Embryonic facial prominence (tissue), 1 donor: Measurements from ENCODE around the gene S100B.

Experiments
- DNase-seq: peaks from one replicate; pipeline ENCODE4 v3.0.0-alpha.2; 2016; ENCODE audit errors: extremely low spot score

Gene S100B

GRCh38 chr21:46560568-46561444 is 44.1 kb downstream of the S100B start:
- no peak for DNase-seq

DNA sequence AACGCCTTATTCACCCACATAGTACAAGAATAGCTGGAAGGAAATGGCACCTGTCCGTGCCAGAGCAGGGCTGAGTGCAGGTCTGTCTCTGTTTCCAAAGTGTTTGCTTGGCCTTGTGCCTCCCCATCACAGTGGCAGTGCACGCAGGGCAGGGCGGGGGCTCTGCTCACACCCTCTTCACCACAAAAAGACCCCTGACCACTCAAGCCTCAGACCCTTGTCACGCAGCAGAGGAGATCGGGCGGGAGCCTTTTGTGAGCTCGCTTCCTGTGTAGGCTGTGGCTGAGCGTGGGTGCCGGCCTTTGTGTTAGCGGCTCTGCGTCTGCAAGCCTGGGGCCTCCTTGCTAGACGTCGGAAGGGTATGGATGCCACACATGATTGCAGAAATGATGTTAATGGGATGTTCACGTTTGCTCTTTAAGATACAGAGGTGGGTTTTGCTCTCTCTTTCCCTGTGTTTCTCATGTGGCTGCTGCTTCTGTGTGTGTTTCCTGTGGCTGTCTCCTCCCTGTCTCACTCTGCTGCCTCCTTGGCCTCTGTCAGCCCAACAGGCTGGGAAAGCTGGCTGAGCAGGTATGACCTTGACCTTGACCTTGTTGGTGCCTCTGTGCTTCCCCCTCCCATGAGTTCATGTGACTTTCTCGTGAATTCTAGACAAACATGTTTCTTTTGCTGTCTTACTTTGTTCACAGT is 45.4 kb downstream of the S100B start:
- DNase-seq, result no peak

GRCh38 chr21:46557919-46558392 is 46.9 kb downstream of the S100B start:
- DNase-seq, result no peak

DNA sequence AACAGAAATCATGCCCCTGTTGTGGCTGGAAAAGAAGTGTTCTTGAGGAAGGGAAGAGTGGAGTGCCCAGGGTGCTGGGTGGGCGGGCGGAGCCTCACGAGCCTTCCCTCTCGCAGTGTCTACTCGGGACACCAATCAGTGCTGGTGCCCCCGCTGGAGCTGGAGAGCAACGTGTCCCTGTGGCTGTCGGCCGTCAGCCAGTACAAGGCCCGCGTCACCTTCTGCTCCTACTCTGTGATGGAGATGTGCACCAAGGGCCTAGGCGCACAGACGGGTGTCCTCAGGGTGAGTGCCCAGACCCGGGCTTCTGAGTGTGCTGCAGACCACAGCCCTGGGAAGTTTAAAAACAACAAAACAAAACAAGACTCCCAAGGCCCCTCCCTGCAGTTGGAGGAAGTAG is 47.4 kb downstream of the S100B start:
- DNase-seq, result no peak

GRCh38 chr21:46556802-46557201 is 48.1 kb downstream of the S100B start:
- DNase-seq, result no peak

DNA sequence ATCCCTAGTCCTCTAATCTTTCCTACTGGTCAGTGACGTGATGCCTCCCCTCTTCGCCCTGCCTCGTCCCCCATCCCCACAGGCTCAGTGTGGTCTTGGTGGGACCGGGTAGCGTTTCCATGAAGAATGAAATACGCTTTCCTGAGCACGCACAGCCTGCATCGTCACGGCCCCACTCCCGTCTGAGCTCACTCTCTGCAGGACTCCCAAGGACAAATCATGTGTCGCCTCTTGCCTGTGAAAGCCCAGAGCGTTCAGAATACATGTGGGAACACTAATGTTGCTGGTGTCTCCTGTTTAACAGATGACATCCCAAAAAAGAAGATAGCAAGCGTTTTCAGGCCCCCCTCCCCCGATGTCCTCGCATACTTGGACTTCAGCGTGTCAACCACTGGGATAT is 49.2 kb downstream of the S100B start:
- no peak for DNase-seq

DNA sequence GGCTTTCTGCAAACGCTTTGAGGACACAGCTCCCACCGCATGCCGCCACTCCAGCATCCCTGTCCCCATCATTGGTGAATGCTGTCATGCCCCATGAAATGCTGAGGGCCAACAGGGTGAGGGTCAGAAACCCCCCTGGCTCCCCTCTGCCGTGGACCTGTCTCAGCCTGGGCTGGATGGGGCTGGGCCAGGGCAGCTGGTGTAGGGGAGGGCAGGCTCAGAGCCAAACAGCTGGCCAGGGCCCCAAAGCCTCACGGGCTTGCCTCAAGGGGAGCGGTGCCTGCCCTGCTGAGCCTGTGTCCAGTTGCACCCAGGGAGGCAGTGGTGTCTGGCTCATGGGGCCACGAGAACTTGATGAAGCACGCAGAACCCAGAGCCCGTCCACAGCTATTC is 49.7 kb downstream of the S100B start:
- DNase-seq, result no peak

DNA sequence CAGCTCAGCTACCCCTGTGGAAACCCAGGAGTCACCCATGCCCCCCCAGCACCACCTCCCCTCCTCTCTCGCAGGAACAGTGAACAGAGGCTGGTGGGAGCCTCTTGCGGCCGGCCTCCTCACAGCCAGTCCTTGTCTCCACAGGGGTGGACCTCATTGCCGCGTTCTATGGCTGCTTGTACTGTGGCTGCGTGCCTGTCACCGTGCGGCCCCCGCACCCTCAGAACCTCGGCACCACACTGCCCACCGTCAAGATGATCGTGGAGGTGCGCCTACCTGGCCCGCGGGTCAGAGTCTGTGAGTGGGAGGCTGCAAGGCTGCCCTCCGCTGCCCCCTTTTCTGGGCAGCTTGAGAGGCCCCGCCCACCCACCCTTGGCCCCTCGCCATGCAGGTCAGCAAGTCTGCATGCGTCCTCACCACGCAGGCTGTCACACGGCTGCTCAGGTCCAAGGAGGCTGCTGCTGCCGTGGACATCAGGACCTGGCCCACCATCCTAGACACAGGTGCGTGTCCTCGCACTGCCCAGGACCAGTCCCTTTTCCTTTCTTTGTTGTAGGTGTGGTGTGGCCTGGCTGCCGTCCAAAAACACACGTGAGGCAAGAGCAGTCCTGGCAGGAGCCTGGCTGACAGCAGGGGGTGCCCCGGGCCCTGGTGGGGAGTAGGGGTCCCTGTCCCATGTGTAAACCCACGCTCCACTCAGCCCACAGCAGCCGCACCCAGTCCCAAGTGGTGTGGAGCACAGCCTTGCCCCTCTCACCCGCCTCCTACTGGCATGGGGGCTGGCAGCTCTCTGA is 50.3 kb downstream of the S100B start:
- DNase-seq, result no peak

- no peak for DNase-seq
Measured at GRCh38 chr21:46553993-46554392, 50.9 kb downstream of the S100B start.

DNA sequence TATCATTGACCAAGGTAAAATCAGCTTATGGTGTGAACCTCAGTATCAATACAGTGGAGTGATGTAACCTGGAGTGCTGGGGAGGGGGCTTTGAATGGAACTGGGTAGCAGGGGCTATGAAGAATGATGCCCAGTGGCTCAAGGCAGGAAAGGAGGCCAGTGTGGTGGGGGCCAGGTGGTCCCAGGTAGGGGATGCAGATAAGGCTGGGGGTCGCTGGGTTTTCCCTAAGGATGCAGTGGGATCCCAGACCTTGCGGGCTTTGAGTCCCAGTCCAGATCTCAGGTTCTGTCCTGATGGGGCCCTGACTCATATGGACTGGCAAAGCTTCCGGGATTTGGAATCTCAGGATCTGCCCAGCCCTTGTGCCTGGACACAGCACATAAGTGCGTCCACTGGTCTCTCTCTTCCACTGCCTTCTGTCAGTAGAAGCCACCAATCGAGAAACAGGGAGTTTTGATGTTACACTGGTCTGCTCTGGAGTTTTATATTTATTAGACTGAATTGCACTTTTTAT is 52.0 kb downstream of the S100B start:
- no peak for DNase-seq

- no peak for DNase-seq
Measured at GRCh38 chr21:46552274-46552673, 52.6 kb downstream of the S100B start.

- no peak for DNase-seq
Measured at GRCh38 chr21:46551636-46552241, 53.1 kb downstream of the S100B start.

- DNase-seq, result no peak
Measured at GRCh38 chr21:46550116-46550941, 54.6 kb downstream of the S100B start.

DNA sequence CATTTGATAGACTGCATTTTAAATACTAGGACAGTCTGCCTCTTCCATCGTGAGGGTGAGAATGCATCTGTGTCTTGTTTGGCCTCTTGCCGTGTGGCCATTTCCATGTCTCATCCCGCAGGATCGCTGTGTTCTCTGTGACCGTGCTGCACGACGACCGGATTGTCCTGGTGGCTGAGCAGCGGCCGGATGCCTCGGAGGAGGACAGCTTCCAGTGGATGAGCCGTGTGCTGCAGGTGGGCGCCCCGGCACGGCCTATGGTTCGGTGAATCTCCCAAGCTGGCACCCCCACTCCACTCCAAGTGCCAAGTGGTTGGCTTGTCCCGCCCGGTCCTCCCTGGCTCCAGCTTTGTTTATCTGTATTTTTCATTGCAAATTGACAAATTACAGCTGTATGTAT is 55.2 kb downstream of the S100B start:
- DNase-seq, result no peak
